GM23338 (cell line): ENCODE data around the gene CROCC2. TPM values are rescaled to one million over a fixed set of nuclear protein-coding genes. Genes with fewer than 3 reads are reported as not detected.

ENCODE experiments used
- ATAC-seq: fragments of 200-7000 bp; cut with Tn5 transposase; 3 replicates; pipeline ENCODE4 v1.9.1; 2020
- DNase-seq: peaks from one replicate; pipeline ENCODE4 v3.0.0-alpha.2; 2015; ENCODE audit warnings: low spot score
- H2AFZ ChIP-seq: fragments of 200-600 bp; sonication (generic); 2 replicates; pipeline ENCODE4 v1.8.0; 2016; ENCODE audit warnings: antibody characterized with exemption, mild to moderate bottlenecking, moderate library complexity
- H3F3A ChIP-seq: fragments of 200-600 bp; sonication (generic); replicated peaks from 2 replicates; pipeline ENCODE4 v1.8.0; 2017; ENCODE audit warnings: antibody characterized with exemption, mixed run types, low read depth
- H3K27ac ChIP-seq: fragments of 200-600 bp; sonication (generic); 2 replicates; pipeline ENCODE4 v1.6.1; 2016; ENCODE audit warnings: low read depth
- H3K27me3 ChIP-seq: fragments of 200-600 bp; sonication (generic); 2 replicates; pipeline ENCODE4 v1.8.0; 2016; ENCODE audit warnings: mild to moderate bottlenecking, mixed run types, moderate library complexity; ENCODE audit not compliant: insufficient read depth
- H3K36me3 ChIP-seq: fragments of 200-600 bp; sonication (generic); 2 replicates; pipeline ENCODE4 v1.8.0; 2016; ENCODE audit warnings: mild to moderate bottlenecking; ENCODE audit not compliant: insufficient read depth
- H3K4me1 ChIP-seq: fragments of 200-600 bp; sonication (generic); 2 replicates; pipeline ENCODE4 v1.8.0; 2016; ENCODE audit warnings: mild to moderate bottlenecking, moderate library complexity; ENCODE audit not compliant: insufficient read depth
- H3K4me2 ChIP-seq: fragments of 200-600 bp; sonication (generic); 2 replicates; pipeline ENCODE4 v1.7.1; 2017; ENCODE audit warnings: mixed run types
- H3K4me3 ChIP-seq: fragments of 200-600 bp; sonication (generic); 2 replicates; pipeline ENCODE4 v1.6.1; 2016; ENCODE audit warnings: mixed run types
- H3K79me2 ChIP-seq: fragments of 200-600 bp; sonication (generic); replicated peaks from 2 replicates; pipeline ENCODE4 v1.8.0; 2017; ENCODE audit warnings: mild to moderate bottlenecking; ENCODE audit not compliant: insufficient read depth
- H3K9me2 ChIP-seq: fragments of 200-600 bp; sonication (generic); 2 replicates; pipeline ENCODE4 v1.8.0; 2017; ENCODE audit not compliant: insufficient read depth
- H4K20me1 ChIP-seq: fragments of 200-600 bp; sonication (generic); replicated peaks from 2 replicates; pipeline ENCODE4 v1.8.0; 2017; ENCODE audit warnings: mild to moderate bottlenecking; ENCODE audit not compliant: insufficient read depth
- H3K27ac Mint-ChIP-seq: 2 replicates; pipeline ENCODE4 v1.8.0; 2020; ENCODE audit warnings: inconsistent platforms, mild to moderate bottlenecking, moderate library complexity, mixed read lengths
- H3K27me3 Mint-ChIP-seq: 3 replicates; pipeline ENCODE4 v1.8.0; 2022; ENCODE audit warnings: low read depth, mild to moderate bottlenecking, moderate library complexity, mixed read lengths, inconsistent platforms; ENCODE audit not compliant: insufficient read depth, poor library complexity
- H3K36me3 Mint-ChIP-seq: 3 replicates; pipeline ENCODE4 v1.8.0; 2021; ENCODE audit warnings: low read depth, mild to moderate bottlenecking, inconsistent platforms, moderate library complexity, mixed read lengths
- H3K4me1 Mint-ChIP-seq: 3 replicates; pipeline ENCODE4 v1.8.0; 2020; ENCODE audit warnings: mild to moderate bottlenecking, inconsistent platforms, mixed read lengths
- H3K4me3 Mint-ChIP-seq: 3 replicates; pipeline ENCODE4 v1.8.0; 2021; ENCODE audit warnings: moderate library complexity, mild to moderate bottlenecking, inconsistent platforms, mixed read lengths
- H3K9me3 Mint-ChIP-seq: 3 replicates; pipeline ENCODE4 v1.8.0; 2020; ENCODE audit warnings: moderate library complexity, mild to moderate bottlenecking, inconsistent platforms, mixed read lengths
- EZH2 ChIP-seq: fragments of 200-600 bp; sonication (generic); IDR thresholded peaks from one replicate; pipeline ENCODE4 v1.8.0; 2017; ENCODE audit warnings: antibody characterized with exemption, mild to moderate bottlenecking, low read depth; ENCODE audit not compliant: unreplicated experiment
- JUNB ChIP-seq: IDR thresholded peaks from one replicate; pipeline ENCODE4 v1.6.1; 2016; ENCODE audit warnings: antibody characterized with exemption; ENCODE audit not compliant: unreplicated experiment
- POLR2AphosphoS5 ChIP-seq: IDR thresholded peaks from 2 replicates; pipeline ENCODE4 v1.6.1; 2016; ENCODE audit warnings: antibody characterized with exemption, low read depth
- ZNF331 ChIP-seq: fragments of 250-450 bp; sonication (Bioruptor Pico); IDR thresholded peaks from 2 replicates; pipeline ENCODE4 v1.5.0; 2020; ENCODE audit warnings: low read depth, mild to moderate bottlenecking, moderate library complexity
- ZNF462 ChIP-seq: fragments of 250-450 bp; sonication (Bioruptor Pico); IDR thresholded peaks from 2 replicates; pipeline ENCODE4 v1.5.0; 2020; ENCODE audit warnings: mild to moderate bottlenecking, moderate library complexity
- polyA plus RNA-seq: library from polyadenylated mRNA; unstranded; fragments of >200 nt; fragmentation: Nextera tagmentation; extraction: Ambion mirVana; gene quantifications from 2 replicates; pipeline ENCODE4 v1.2.1, GENCODE V29; 2016
- total RNA-seq: library from RNA; depleted of rRNA; stranded (reverse); fragments of >200 nt; shearing (Covaris generic); gene quantifications from 2 replicates; pipeline ENCODE4 v1.2.3, GENCODE V29; 2014
- TF ChIP-seq, protein P1 (sequence below): IDR thresholded peaks from one replicate; pipeline ENCODE4 v1.6.1; 2018; ENCODE audit warnings: antibody characterized with exemption; ENCODE audit not compliant: unreplicated experiment

CROCC2 gene
- total and polyA plus RNA-seq, 2 experiments from 2014 or later = not detected

DNA sequence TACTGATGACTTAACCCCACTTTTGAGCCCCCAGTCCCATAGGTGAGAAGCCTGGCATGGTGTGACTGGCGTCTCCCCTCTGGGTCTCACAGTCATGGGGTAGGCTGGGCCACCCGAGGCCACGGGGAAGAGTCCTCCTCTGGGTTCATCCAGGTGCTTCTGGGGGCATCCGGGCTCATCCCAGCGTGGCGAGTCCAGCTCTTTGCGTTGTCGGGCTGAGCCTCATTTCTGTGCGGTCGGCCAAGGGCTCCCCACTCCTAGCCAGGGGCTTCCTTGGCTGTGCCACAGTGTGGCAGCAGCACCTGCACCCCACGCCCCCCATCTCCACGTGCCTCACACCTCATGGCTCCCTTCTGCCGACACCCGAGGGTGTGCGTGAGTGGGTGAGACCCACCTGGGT lies 64.7 kb downstream of the CROCC2 start (continued):
- TF ChIP-seq ZNF462 (CRISPR knock-in tag) (no peak), EZH2 (no peak)

- ATAC-seq (no peak), DNase-seq (no peak)
- no peaks in the 10 kb centered on the region; the same call in 2 of the 3 replicates for H3K36me3 Mint-ChIP-seq
- Histone ChIP-seq H3F3A (no peaks in the 10 kb centered on the region), H4K20me1 (no peaks in the 10 kb centered on the region), H3K4me1 (no peaks in the 10 kb centered on the region), H3K27ac (no peak overlapping the region), H3K79me2 (no peaks in the 10 kb centered on the region), H3K9me2 (no peaks in the 10 kb centered on the region), H2AFZ (no peak overlapping the region), H3K4me2 (no peak overlapping the region), H3K4me3 (no peak overlapping the region), H3K27me3 (no peaks in the 10 kb centered on the region), H3K36me3 (no peaks in the 10 kb centered on the region)
- no peaks in the 10 kb centered on the region; the same call in 2 of the 3 replicates for H3K4me1 Mint-ChIP-seq
- H3K4me3 Mint-ChIP-seq = no peak overlapping the region
- H3K9me3 Mint-ChIP-seq = no peaks in the 10 kb centered on the region
- H3K27me3 Mint-ChIP-seq = peaks cover 3% of the 10 kb centered on the region
- H3K27ac Mint-ChIP-seq = no peak overlapping the region
- no peak for TF ChIP-seq ZNF331 (CRISPR knock-in tag)
- TF ChIP-seq JUNB = no peak
- no peak for TF ChIP-seq POLR2AphosphoS5
- TF ChIP-seq, protein P1, sequence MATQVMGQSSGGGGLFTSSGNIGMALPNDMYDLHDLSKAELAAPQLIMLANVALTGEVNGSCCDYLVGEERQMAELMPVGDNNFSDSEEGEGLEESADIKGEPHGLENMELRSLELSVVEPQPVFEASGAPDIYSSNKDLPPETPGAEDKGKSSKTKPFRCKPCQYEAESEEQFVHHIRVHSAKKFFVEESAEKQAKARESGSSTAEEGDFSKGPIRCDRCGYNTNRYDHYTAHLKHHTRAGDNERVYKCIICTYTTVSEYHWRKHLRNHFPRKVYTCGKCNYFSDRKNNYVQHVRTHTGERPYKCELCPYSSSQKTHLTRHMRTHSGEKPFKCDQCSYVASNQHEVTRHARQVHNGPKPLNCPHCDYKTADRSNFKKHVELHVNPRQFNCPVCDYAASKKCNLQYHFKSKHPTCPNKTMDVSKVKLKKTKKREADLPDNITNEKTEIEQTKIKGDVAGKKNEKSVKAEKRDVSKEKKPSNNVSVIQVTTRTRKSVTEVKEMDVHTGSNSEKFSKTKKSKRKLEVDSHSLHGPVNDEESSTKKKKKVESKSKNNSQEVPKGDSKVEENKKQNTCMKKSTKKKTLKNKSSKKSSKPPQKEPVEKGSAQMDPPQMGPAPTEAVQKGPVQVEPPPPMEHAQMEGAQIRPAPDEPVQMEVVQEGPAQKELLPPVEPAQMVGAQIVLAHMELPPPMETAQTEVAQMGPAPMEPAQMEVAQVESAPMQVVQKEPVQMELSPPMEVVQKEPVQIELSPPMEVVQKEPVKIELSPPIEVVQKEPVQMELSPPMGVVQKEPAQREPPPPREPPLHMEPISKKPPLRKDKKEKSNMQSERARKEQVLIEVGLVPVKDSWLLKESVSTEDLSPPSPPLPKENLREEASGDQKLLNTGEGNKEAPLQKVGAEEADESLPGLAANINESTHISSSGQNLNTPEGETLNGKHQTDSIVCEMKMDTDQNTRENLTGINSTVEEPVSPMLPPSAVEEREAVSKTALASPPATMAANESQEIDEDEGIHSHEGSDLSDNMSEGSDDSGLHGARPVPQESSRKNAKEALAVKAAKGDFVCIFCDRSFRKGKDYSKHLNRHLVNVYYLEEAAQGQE = no peak
Measured at GRCh38 chr2:240972201-240972600, 66.1 kb downstream of the CROCC2 start.
